GM18511 (cell line): ENCODE data around the gene PRSS57.
A peak's percentile ranks its signal among the peaks of the same experiment; 100 is the strongest.
"Not testable (repeated sequence)": the region's sequence is repeated elsewhere in the genome, so short reads cannot be mapped to it uniquely, and the experiment has no call there.

Source experiments
- ATAC-seq: cut with Tn5 transposase; IDR thresholded peaks from one replicate; pipeline ENCODE4 v1.9.1; 2021; ENCODE audit warnings: mild to moderate bottlenecking, moderate library complexity; ENCODE audit not compliant: unreplicated experiment

The PRSS57 gene

GRCh38 chr19:676007-676338, 19.3 kb downstream of the PRSS57 start:
- no peak for ATAC-seq

- ATAC-seq, result no peak
These were observed 20.7 kb downstream of the PRSS57 start for GRCh38 chr19:674282-675151.

- no peak for ATAC-seq
These were observed 24.6 kb downstream of the PRSS57 start for GRCh38 chr19:670609-671075.

- ATAC-seq, result not testable (repeated sequence)
These were observed 26.4 kb downstream of the PRSS57 start for GRCh38 chr19:668675-669434.

GRCh38 chr19:666985-667573, 28.2 kb downstream of the PRSS57 start:
- not testable (repeated sequence) for ATAC-seq

GRCh38 chr19:664913-665443, 30.3 kb downstream of the PRSS57 start:
- ATAC-seq, result no peak

GRCh38 chr19:663682-664117, 31.6 kb downstream of the PRSS57 start:
- no peak for ATAC-seq

- ATAC-seq, result peak; percentile 58
These were observed 32.1 kb downstream of the PRSS57 start, which contains the start of gene RNF126 for GRCh38 chr19:662962-663681. Gene RNF126, minus strand, starts transcription at chr19:663214. Its CDS starts 93 bp downstream, at chr19:663121.

- ATAC-seq, result peak; percentile 6
These were observed 32.9 kb downstream of the PRSS57 start for GRCh38 chr19:662207-662961.

GRCh38 chr19:661427-662196, 33.6 kb downstream of the PRSS57 start:
- ATAC-seq, result no peak

GRCh38 chr19:660793-661426, 34.3 kb downstream of the PRSS57 start:
- no peak for ATAC-seq

GRCh38 chr19:658916-659839, 36.1 kb downstream of the PRSS57 start:
- no peak for ATAC-seq

GRCh38 chr19:658059-658839, 37.0 kb downstream of the PRSS57 start:
- ATAC-seq, result no peak

GRCh38 chr19:657611-658010, 37.6 kb downstream of the PRSS57 start:
- no peak for ATAC-seq

GRCh38 chr19:656751-657559, 38.3 kb downstream of the PRSS57 start:
- ATAC-seq, result no peak

GRCh38 chr19:655691-656090, 39.6 kb downstream of the PRSS57 start:
- no peak for ATAC-seq
